Vagina (tissue), 2 donors: ENCODE results near the gene ARHGEF40. TPM values are rescaled to one million over a fixed set of nuclear protein-coding genes. Genes with fewer than 3 reads are reported as not detected.

ENCODE experiments used
- DNase-seq, 2 donors: peaks; one replicate each; pipeline ENCODE4 v3.0.0-alpha.2; 2017; ENCODE audit errors: extremely low spot score in 2 of 2
- H3K27ac ChIP-seq: fragments of 200-600 bp; sonication (generic); one replicate; pipeline ENCODE4 v1.5.1; 2019
- H3K27me3 ChIP-seq: fragments of 200-600 bp; sonication (generic); one replicate; pipeline ENCODE4 v1.5.1; 2019
- H3K36me3 ChIP-seq, 2 donors: fragments of 200-600 bp; sonication (generic); one replicate each; pipeline ENCODE4 v1.5.1; 2017 to 2019
- H3K4me1 ChIP-seq: fragments of 200-600 bp; sonication (generic); one replicate; pipeline ENCODE4 v1.5.1; 2019
- H3K4me3 ChIP-seq, 2 donors: fragments of 200-600 bp; sonication (generic); 1 replicate in 1 of 2; 2 replicates in 1 of 2; pipeline ENCODE4 v1.5.1; 2016 to 2019
- H3K9me3 ChIP-seq: fragments of 200-600 bp; sonication (generic); one replicate; pipeline ENCODE4 v1.5.1; 2019
- POLR2A ChIP-seq, 2 donors: fragments of 450-650 bp; IDR thresholded peaks; one replicate each; pipeline ENCODE4 v1.6.1; 2017; ENCODE audit warnings: antibody characterized with exemption in 2 of 2, mild to moderate bottlenecking in 2 of 2, moderate library complexity in 2 of 2
- POLR2AphosphoS5 ChIP-seq, 2 donors: sonication (generic); formaldehyde crosslinking; IDR thresholded peaks; one replicate each; pipeline ENCODE4 v1.9.0; 2017; ENCODE audit warnings: antibody characterized with exemption in 2 of 2, mild to moderate bottlenecking in 2 of 2, low read depth in 1 of 2; ENCODE audit not compliant: insufficient read depth in 1 of 2
- intact Hi-C: fragments of 100-400 bp; cut with DNase I; formaldehyde crosslinking; loops from one replicate; pipeline ENCODE4 v1.15.1; 2023
- total RNA-seq: library from RNA; depleted of rRNA; stranded (reverse); fragments of >200 nt; gene quantifications from one replicate; pipeline ENCODE4 v1.2.3, GENCODE V29; 2016
- TF ChIP-seq, protein P1 (sequence below), 3 experiments: fragments of 450-650 bp in 2 of 3; fragments of 200-600 bp in 1 of 3; sonication (generic) in 1 of 3; IDR thresholded peaks; one replicate each; pipeline ENCODE4 v1.5.1; 2017 to 2019; ENCODE audit warnings: antibody characterized with exemption in 3 of 3, mild to moderate bottlenecking in 2 of 3, moderate library complexity in 2 of 3

Gene ARHGEF40
- total RNA-seq, 1 donor from 2014 or later: 36.3 TPM

- Histone ChIP-seq H3K27ac (no peak overlapping the region), H3K9me3 (no peaks in the 10 kb centered on the region), H3K36me3 (no peaks in the 10 kb centered on the region), H3K27me3 (no peaks in the 10 kb centered on the region), H3K4me1 (no peaks in the 10 kb centered on the region), H3K4me3 (no peak overlapping the region)
- no peak for DNase-seq
- intact Hi-C loops: no loop called here
- no peak for TF ChIP-seq POLR2A (IDR thresholded peaks at IDR 0.05)
- TF ChIP-seq, protein P1, sequence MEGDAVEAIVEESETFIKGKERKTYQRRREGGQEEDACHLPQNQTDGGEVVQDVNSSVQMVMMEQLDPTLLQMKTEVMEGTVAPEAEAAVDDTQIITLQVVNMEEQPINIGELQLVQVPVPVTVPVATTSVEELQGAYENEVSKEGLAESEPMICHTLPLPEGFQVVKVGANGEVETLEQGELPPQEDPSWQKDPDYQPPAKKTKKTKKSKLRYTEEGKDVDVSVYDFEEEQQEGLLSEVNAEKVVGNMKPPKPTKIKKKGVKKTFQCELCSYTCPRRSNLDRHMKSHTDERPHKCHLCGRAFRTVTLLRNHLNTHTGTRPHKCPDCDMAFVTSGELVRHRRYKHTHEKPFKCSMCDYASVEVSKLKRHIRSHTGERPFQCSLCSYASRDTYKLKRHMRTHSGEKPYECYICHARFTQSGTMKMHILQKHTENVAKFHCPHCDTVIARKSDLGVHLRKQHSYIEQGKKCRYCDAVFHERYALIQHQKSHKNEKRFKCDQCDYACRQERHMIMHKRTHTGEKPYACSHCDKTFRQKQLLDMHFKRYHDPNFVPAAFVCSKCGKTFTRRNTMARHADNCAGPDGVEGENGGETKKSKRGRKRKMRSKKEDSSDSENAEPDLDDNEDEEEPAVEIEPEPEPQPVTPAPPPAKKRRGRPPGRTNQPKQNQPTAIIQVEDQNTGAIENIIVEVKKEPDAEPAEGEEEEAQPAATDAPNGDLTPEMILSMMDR (IDR thresholded peaks at IDR 0.05): no peak
- no peak for TF ChIP-seq POLR2AphosphoS5 (IDR thresholded peaks at IDR 0.05; ENCODE audit: insufficient read depth in 1 of 2, low read depth in 1 of 2)
Measured at GRCh38 chr14:21054123-21054767, 15.9 kb upstream of the ARHGEF40 start.

GRCh38 chr14:21054768-21055145 lies 15.3 kb upstream of the ARHGEF40 start:
- H3K27me3 ChIP-seq: no peaks in the 10 kb centered on the region
- no peak overlapping the region for H3K27ac ChIP-seq
- no peak overlapping the region for H3K4me3 ChIP-seq
- H3K36me3 ChIP-seq: no peaks in the 10 kb centered on the region
- H3K9me3 ChIP-seq: no peaks in the 10 kb centered on the region
- no peaks in the 10 kb centered on the region for H3K4me1 ChIP-seq
- TF ChIP-seq POLR2A (IDR thresholded peaks at IDR 0.05) (no peak), POLR2AphosphoS5 (IDR thresholded peaks at IDR 0.05; ENCODE audit: insufficient read depth in 1 of 2, low read depth in 1 of 2) (no peak)
- TF ChIP-seq, protein P1 (IDR thresholded peaks at IDR 0.05): no peak
- DNase-seq: no peak
- intact Hi-C loops: no loop called here

DNA sequence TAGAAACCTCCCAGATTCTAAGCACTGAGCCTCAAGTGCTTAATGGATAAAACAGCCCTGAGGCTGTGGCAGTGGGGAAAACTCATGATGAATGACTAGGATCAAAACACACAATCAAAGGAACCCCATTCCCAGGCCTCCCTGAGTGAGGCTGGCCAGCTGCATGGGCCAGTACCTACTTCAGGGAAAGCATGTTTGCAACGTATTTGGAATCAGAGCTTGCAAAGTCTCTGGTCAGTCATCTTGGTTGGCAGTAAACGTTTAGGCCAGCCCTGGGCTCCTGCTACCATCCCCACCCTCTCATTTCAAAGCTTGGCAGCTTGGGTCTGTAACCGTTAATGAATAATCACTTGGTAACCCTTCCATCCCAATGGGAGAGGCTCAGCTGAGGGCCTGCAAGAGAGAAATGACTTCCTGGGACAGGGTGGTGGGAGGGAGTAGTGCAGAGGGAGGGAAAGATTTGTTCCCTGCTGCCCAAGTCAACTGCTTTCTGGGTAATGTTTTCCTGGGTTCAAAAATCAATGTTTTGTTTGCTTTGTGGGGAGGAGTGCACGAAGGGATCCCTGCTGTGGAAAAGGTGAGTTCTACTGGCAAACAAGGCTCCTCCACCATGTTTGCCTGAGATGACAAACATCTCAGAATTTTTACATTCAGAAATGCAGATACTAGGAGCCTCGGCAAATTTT lies 14.5 kb upstream of the ARHGEF40 start:
- Histone ChIP-seq H3K4me1 (no peaks in the 10 kb centered on the region), H3K27me3 (no peaks in the 10 kb centered on the region), H3K27ac (no peak overlapping the region), H3K4me3 (no peak overlapping the region), H3K9me3 (no peaks in the 10 kb centered on the region), H3K36me3 (no peaks in the 10 kb centered on the region)
- no peak for DNase-seq
- TF ChIP-seq POLR2A (IDR thresholded peaks at IDR 0.05) (no peak), POLR2AphosphoS5 (IDR thresholded peaks at IDR 0.05; ENCODE audit: insufficient read depth in 1 of 2, low read depth in 1 of 2) (no peak)
- TF ChIP-seq, protein P1 (IDR thresholded peaks at IDR 0.05): no peak
- intact Hi-C loops: no loop called here

DNA sequence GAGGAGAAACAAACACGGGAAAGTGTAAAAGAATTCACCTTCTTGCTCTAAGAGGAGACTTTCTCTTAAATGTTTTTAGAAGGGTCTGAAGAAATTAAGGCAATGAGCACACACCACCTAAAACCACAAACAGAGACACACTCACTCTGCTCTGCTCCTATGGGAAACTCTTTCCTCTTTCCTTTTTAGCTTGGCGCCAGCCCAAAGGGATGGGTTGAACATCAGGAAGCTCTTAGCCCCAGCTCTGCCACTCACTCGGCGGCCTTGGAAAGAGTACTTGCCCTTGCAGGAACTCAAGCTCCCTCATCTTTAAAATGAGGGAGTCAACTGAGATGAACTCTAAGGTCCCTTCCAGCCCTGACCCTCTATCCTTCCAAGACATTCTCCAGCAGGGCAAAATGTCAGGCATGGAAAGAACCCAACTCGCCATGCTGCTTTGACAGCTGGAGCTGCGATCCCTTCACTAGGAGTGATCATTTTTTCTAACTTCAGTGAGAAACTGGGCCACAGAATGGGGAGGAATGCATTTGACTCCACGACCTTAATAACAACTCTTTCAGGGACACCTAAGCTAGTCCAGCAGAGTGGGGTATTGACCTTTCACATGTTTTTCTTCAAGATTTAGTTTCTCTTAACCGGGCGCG lies 13.5 kb upstream of the ARHGEF40 start:
- Histone ChIP-seq H3K4me3 (no peak overlapping the region), H3K27ac (no peak overlapping the region), H3K4me1 (no peaks in the 10 kb centered on the region), H3K36me3 (no peaks in the 10 kb centered on the region), H3K27me3 (no peaks in the 10 kb centered on the region), H3K9me3 (no peaks in the 10 kb centered on the region)
- intact Hi-C loops: no loop called here
- DNase-seq: no peak
- TF ChIP-seq, protein P1 (IDR thresholded peaks at IDR 0.05): no peak
